Endothelial cell of umbilical vein (primary cell): ENCODE data around the gene ATXN1. TPM values are rescaled to one million over a fixed set of nuclear protein-coding genes. Genes with fewer than 3 reads are reported as not detected.

ENCODE experiments used
- BruUV-seq: library from RNA; stranded (reverse); fragments of 400-500 nt; replicated peaks from 2 replicates; lab custom pipeline; 2021; lab: Mats Ljungman, UMichigan
- CTCF ChIA-PET: fragments of 300-600, 350-600 bp; sonication (Branson Sonifier 250); formaldehyde crosslinking; loops from one replicate; lab custom pipeline; 2021; ENCODE audit warnings: antibody characterized with exemption, inconsistent platforms; lab: Charles Lee
- POLR2A ChIA-PET: fragments of 300-600, 350-600 bp; sonication (Branson Sonifier 250); formaldehyde crosslinking; loops from one replicate; lab custom pipeline; 2021; ENCODE audit warnings: antibody characterized with exemption, inconsistent platforms; lab: Charles Lee
- DNase-seq: peaks from one replicate; pipeline ENCODE4 v3.0.0-alpha.2; 2011; ENCODE audit warnings: low read depth, low spot score
- FAIRE-seq: peaks from 2 replicates; lab custom pipeline; 2011; peaks lifted over from hg19 to GRCh38; lab: Jason Lieb, UNC
- H2AFZ ChIP-seq: 2 replicates; pipeline ENCODE4 v1.6.0; 2012; ENCODE audit warnings: low read depth, low read length, control low read depth, inconsistent platforms
- H3K27ac ChIP-seq: 2 replicates; pipeline ENCODE4 v1.5.1; 2011; ENCODE audit warnings: low read depth, mild to moderate bottlenecking, control low read depth, low read length, moderate library complexity; ENCODE audit not compliant: insufficient read depth
- H3K27me3 ChIP-seq, 2 experiments: 2 replicates each; pipeline versions ENCODE4 v1.6.0 to v1.6.1; 2011; ENCODE audit warnings: low read length in 2 of 2, mixed read lengths in 1 of 2; ENCODE audit not compliant: control insufficient read depth in 2 of 2, insufficient read depth in 2 of 2
- H3K36me3 ChIP-seq, 2 experiments: 2 replicates in 1 of 2; 3 replicates in 1 of 2; pipeline ENCODE4 v1.5.1; 2011; ENCODE audit warnings: low read length in 2 of 2, mild to moderate bottlenecking in 1 of 2, moderate library complexity in 1 of 2; ENCODE audit not compliant: control insufficient read depth in 2 of 2, insufficient read depth in 2 of 2; ENCODE audit errors: extremely low read depth in 1 of 2
- H3K4me1 ChIP-seq: 3 replicates; pipeline ENCODE4 v1.5.1; 2011; ENCODE audit warnings: mild to moderate bottlenecking, low read length; ENCODE audit not compliant: control insufficient read depth, insufficient read depth; ENCODE audit errors: extremely low read depth
- H3K4me2 ChIP-seq: 2 replicates; pipeline ENCODE4 v1.6.1; 2011; ENCODE audit warnings: low read length, control low read depth, mixed read lengths; ENCODE audit not compliant: insufficient read depth
- H3K4me3 ChIP-seq, 3 experiments: fragments of 200-600 bp in 1 of 3; sonication (generic), shearing (Covaris generic) in 1 of 3; replicated peaks in 1 of 3; 2 replicates each; pipeline ENCODE4 v1.5.1; 2011 to 2016; ENCODE audit warnings: control low read depth in 3 of 3, low read length in 3 of 3, mild to moderate bottlenecking in 2 of 3, inconsistent platforms in 1 of 3, low read depth in 1 of 3, moderate library complexity in 1 of 3; ENCODE audit not compliant: insufficient read depth in 1 of 3
- H3K79me2 ChIP-seq: 2 replicates; pipeline ENCODE4 v1.6.0; 2012; ENCODE audit warnings: low read length, inconsistent platforms; ENCODE audit not compliant: control insufficient read depth, insufficient read depth
- H3K9ac ChIP-seq: replicated peaks from 2 replicates; pipeline ENCODE3; 2011; ENCODE audit warnings: low read length, control low read depth; ENCODE audit not compliant: insufficient read depth; ENCODE audit errors: extremely low read depth
- H3K9me1 ChIP-seq: replicated peaks from 3 replicates; pipeline ENCODE4 v1.6.0; 2011; ENCODE audit warnings: mild to moderate bottlenecking, low read length; ENCODE audit not compliant: control insufficient read depth, insufficient read depth; ENCODE audit errors: extremely low read depth
- H3K9me3 ChIP-seq: replicated peaks from 2 replicates; pipeline ENCODE4 v1.5.1; 2012; ENCODE audit warnings: low read length, inconsistent platforms; ENCODE audit not compliant: control insufficient read depth, insufficient read depth
- H4K20me1 ChIP-seq: replicated peaks from 2 replicates; pipeline ENCODE3; 2011; ENCODE audit warnings: mild to moderate bottlenecking, low read length; ENCODE audit not compliant: control insufficient read depth, insufficient read depth; ENCODE audit errors: extremely low read depth
- CTCF ChIP-seq, 2 donors: IDR thresholded peaks; 1 replicate in 1 of 2; 2 replicates in 1 of 2; pipeline ENCODE4 v1.5.1; 2011; ENCODE audit warnings: low read length in 2 of 2, mild to moderate bottlenecking in 2 of 2, moderate library complexity in 2 of 2, control low read depth in 1 of 2, inconsistent platforms in 1 of 2, low read depth in 1 of 2; ENCODE audit not compliant: insufficient read depth in 1 of 2; ENCODE audit errors: extremely low read depth in 1 of 2
- EZH2 ChIP-seq: IDR thresholded peaks from 2 replicates; pipeline ENCODE4 v1.6.1; 2012; ENCODE audit warnings: borderline replicate concordance, low read depth, mild to moderate bottlenecking, moderate library complexity, low read length, inconsistent platforms; ENCODE audit not compliant: severe bottlenecking
- FOS ChIP-seq: IDR thresholded peaks from 2 replicates; pipeline ENCODE4 v1.6.1; 2011; ENCODE audit warnings: mild to moderate bottlenecking, low read length, moderate library complexity, borderline replicate concordance; ENCODE audit not compliant: insufficient read depth
- GATA2 ChIP-seq: IDR thresholded peaks from 2 replicates; pipeline ENCODE4 v1.7.0; 2011; ENCODE audit warnings: low read depth, mild to moderate bottlenecking, moderate library complexity, mixed read lengths, low read length; ENCODE audit not compliant: insufficient read length, insufficient read depth
- JUN ChIP-seq: IDR thresholded peaks from 2 replicates; pipeline ENCODE4 v1.6.1; 2011; ENCODE audit warnings: borderline replicate concordance, low read depth; ENCODE audit not compliant: insufficient read length, insufficient read depth
- MAX ChIP-seq: IDR thresholded peaks from 2 replicates; pipeline ENCODE4 v1.6.1; 2011; ENCODE audit not compliant: insufficient read depth, insufficient read length
- MYC ChIP-seq: IDR thresholded peaks from one replicate; pipeline ENCODE4 v1.6.1; 2011; ENCODE audit warnings: mild to moderate bottlenecking, low read depth, low read length
- POLR2A ChIP-seq: IDR thresholded peaks from 2 replicates; pipeline ENCODE4 v1.6.1; 2012; ENCODE audit warnings: low read depth, mild to moderate bottlenecking, control low read depth, low read length
- POLR2AphosphoS5 ChIP-seq: IDR thresholded peaks from 2 replicates; pipeline ENCODE4 v1.6.1; 2012; ENCODE audit warnings: low read depth, mild to moderate bottlenecking, control low read depth, low read length, moderate library complexity; ENCODE audit not compliant: insufficient read depth
- dilution Hi-C: fragments of 300-500 bp; cut with MboI; formaldehyde crosslinking; loops from one replicate; pipeline ENCODE4 v1.15.0; 2019; ENCODE audit warnings: low sequenced_read_pairs; ENCODE audit not compliant: extremely low pct_ligation_motif_present
- intact Hi-C: fragments of 100-400 bp; cut with micrococcal nuclease; formaldehyde crosslinking; loops from one replicate; pipeline ENCODE4 v1.10.0; 2022
- polyA plus RNA-seq, 4 experiments: library from polyadenylated mRNA; depleted of rRNA in 3 of 4; stranded (reverse) in 3 of 4; unstranded in 1 of 4; fragments of >200 nt; gene quantifications; 2 replicates each; pipeline versions ENCODE4 v1.2.1 to v1.2.3, GENCODE V29; 2011 to 2012; ENCODE audit warnings: missing spikeins in 1 of 4
- total RNA-seq: library from RNA; stranded (reverse); gene quantifications from 2 replicates; pipeline ENCODE4 v1.2.3, GENCODE V29; 2021

The ATXN1 gene
- total and polyA plus RNA-seq, 2 donors (not counting 3 experiments of a cell fraction or from before 2014, with no cell fraction given), result 16.4 to 33.0 TPM

- Histone ChIP-seq H3K4me1 (no peaks in the 10 kb centered on the region), H4K20me1 (no peaks in the 10 kb centered on the region), H3K4me3 (no peak overlapping the region), H3K36me3 (no peaks in the 10 kb centered on the region), H3K9me1 (no peaks in the 10 kb centered on the region), H2AFZ (no peak overlapping the region), H3K4me2 (no peak overlapping the region), H3K27me3 (no peaks in the 10 kb centered on the region), H3K9me3 (no peaks in the 10 kb centered on the region), H3K79me2 (no peaks in the 10 kb centered on the region), H3K9ac (no peak overlapping the region), H3K27ac (no peak overlapping the region)
- CTCF ChIA-PET, result interaction anchor here (0.8 to 3.3 kb wide), 7 partner anchors 13 to 690 kb away, joined by 3 to 18 read pairs (median 4); no protein-coding TSS in a partner anchor
- no TSS peak for BruUV-seq
- intact Hi-C loops (loop anchor here (2.0 kb wide), 1 partner anchor 40 kb away; no protein-coding TSS in a partner anchor), dilution Hi-C loops (no loop called here)
- POLR2A ChIA-PET, result no interaction called here
- FAIRE-seq (no peak), DNase-seq (no peak)
- TF ChIP-seq MAX (no peak), GATA2 (no peak), FOS (no peak), MYC (no peak), CTCF (IDR thresholded peaks at IDR 0.05; ENCODE audit: extremely low read depth in 1 of 2, insufficient read depth in 1 of 2, low read depth in 1 of 2, low read length in 2 of 2) (no peak), POLR2AphosphoS5 (no peak), JUN (no peak), EZH2 (no peak), POLR2A (no peak)
Measured at GRCh38 chr6:16396497-16397319, 364.6 kb downstream of the ATXN1 start.
